Measurements from ENCODE around the gene TRIM9. TPM values are rescaled to one million over a fixed set of nuclear protein-coding genes. Genes with fewer than 3 reads are reported as not detected.

Gene TRIM9
- total RNA-seq, 2 experiments from 2014 or later, result 1.7 to 2.3 TPM

- Mint-ChIP-seq H3K9me3 (no peaks in the 10 kb centered on the region), H3K4me3 (no peak overlapping the region), H3K27me3 (peaks cover 7% of the 10 kb centered on the region), H3K36me3 (no peaks in the 10 kb centered on the region), H3K4me1 (no peaks in the 10 kb centered on the region), H3K27ac (no peak overlapping the region)
- ATAC-seq (ENCODE audit: low read depth) (no peak), DNase-seq (no peak)
- POLR2A ChIA-PET, result interaction anchor here (0.6 kb wide), 1 partner anchor 80 kb away, joined by 5 read pairs; no protein-coding TSS in a partner anchor
These were observed 14.7 kb upstream of the TRIM9 start for GRCh38 chr14:51109651-51110050.

GRCh38 chr14:51107801-51108200 is 12.9 kb upstream of the TRIM9 start:
- H3K9me3 Mint-ChIP-seq, result no peaks in the 10 kb centered on the region
- H3K4me3 Mint-ChIP-seq, result no peak overlapping the region
- no peak for ATAC-seq (ENCODE audit: low read depth)
- peaks cover 19% of the 10 kb centered on the region for H3K27me3 Mint-ChIP-seq
- no peak overlapping the region for H3K27ac Mint-ChIP-seq
- no peaks in the 10 kb centered on the region for H3K36me3 Mint-ChIP-seq
- no peak for DNase-seq
- H3K4me1 Mint-ChIP-seq, result no peaks in the 10 kb centered on the region
- POLR2A ChIA-PET, result no interaction called here

- DNase-seq, result no peak
- no peak for ATAC-seq (ENCODE audit: low read depth)
- POLR2A ChIA-PET, result interaction anchor here (1.5 kb wide), 1 partner anchor 9 kb away, joined by 5 read pairs; the partner anchor contains the start of gene TRIM9
- no peaks in the 10 kb centered on the region for H3K4me1 Mint-ChIP-seq
- peaks cover 23% of the 10 kb centered on the region for H3K27me3 Mint-ChIP-seq
- H3K36me3 Mint-ChIP-seq, result no peaks in the 10 kb centered on the region
- H3K27ac Mint-ChIP-seq, result no peak overlapping the region
- no peak overlapping the region for H3K4me3 Mint-ChIP-seq
- H3K9me3 Mint-ChIP-seq, result no peaks in the 10 kb centered on the region
These were observed 9.6 kb upstream of the TRIM9 start for GRCh38 chr14:51104467-51104866.

GRCh38 chr14:51097287-51097686 is 2.4 kb upstream of the TRIM9 start:
- Mint-ChIP-seq H3K9me3 (no peaks in the 10 kb centered on the region), H3K36me3 (no peaks in the 10 kb centered on the region), H3K27ac (no peak overlapping the region), H3K27me3 (peaks cover 20% of the 10 kb centered on the region), H3K4me3 (no peak overlapping the region), H3K4me1 (peaks cover 13% of the 10 kb centered on the region)
- POLR2A ChIA-PET, result no interaction called here
- ATAC-seq (ENCODE audit: low read depth) (no peak), DNase-seq (no peak)

- no peak overlapping the region for H3K27ac Mint-ChIP-seq
- no peak overlapping the region for H3K4me3 Mint-ChIP-seq
- H3K36me3 Mint-ChIP-seq, result no peaks in the 10 kb centered on the region
- H3K4me1 Mint-ChIP-seq, result peaks cover 13% of the 10 kb centered on the region
- POLR2A ChIA-PET, result no interaction called here
- ATAC-seq (ENCODE audit: low read depth) (no peak), DNase-seq (no peak)
- peaks cover 20% of the 10 kb centered on the region for H3K27me3 Mint-ChIP-seq
- no peaks in the 10 kb centered on the region for H3K9me3 Mint-ChIP-seq
These were observed 2.0 kb upstream of the TRIM9 start for GRCh38 chr14:51096870-51097269.

- ATAC-seq (ENCODE audit: low read depth), result no peak
- Mint-ChIP-seq H3K4me3 (peak overlapping the region; percentile 95), H3K9me3 (no peaks in the 10 kb centered on the region), H3K36me3 (no peaks in the 10 kb centered on the region), H3K27ac (peak overlapping the region; percentile 50), H3K4me1 (peaks cover 13% of the 10 kb centered on the region), H3K27me3 (peaks cover 16% of the 10 kb centered on the region)
- no peak for DNase-seq
- POLR2A ChIA-PET, result interaction anchor here (0.5 to 1.2 kb wide), 2 partner anchors 8 to 1241 kb away, joined by 4 to 5 read pairs; no protein-coding TSS in a partner anchor
These were observed 1.2 kb upstream of the TRIM9 start for GRCh38 chr14:51095854-51096823.

- Mint-ChIP-seq H3K27me3 (peaks cover 16% of the 10 kb centered on the region), H3K4me1 (peaks cover 13% of the 10 kb centered on the region), H3K27ac (no peak overlapping the region), H3K4me3 (peak overlapping the region; percentile 95), H3K9me3 (no peaks in the 10 kb centered on the region), H3K36me3 (no peaks in the 10 kb centered on the region)
- DNase-seq (peak; percentile 59), ATAC-seq (ENCODE audit: low read depth) (no peak)
- POLR2A ChIA-PET, result interaction anchor here (0.9 to 1.6 kb wide), 3 partner anchors 10 to 753 kb away, joined by 4 to 5 read pairs (median 5); no protein-coding TSS in a partner anchor
These were observed 553 bp downstream of the TRIM9 start for GRCh38 chr14:51094282-51094821.

- POLR2A ChIA-PET, result interaction anchor here (1.6 kb wide), 1 partner anchor 559 kb away, joined by 5 read pairs; no protein-coding TSS in a partner anchor
- Mint-ChIP-seq H3K9me3 (no peaks in the 10 kb centered on the region), H3K27ac (no peak overlapping the region), H3K4me3 (peak overlapping the region; percentile 95), H3K27me3 (peaks cover 13% of the 10 kb centered on the region), H3K36me3 (no peaks in the 10 kb centered on the region), H3K4me1 (peaks cover 13% of the 10 kb centered on the region)
- DNase-seq (peak; percentile 68), ATAC-seq (ENCODE audit: low read depth) (peak; percentile 28)
These were observed 1.3 kb downstream of the TRIM9 start for GRCh38 chr14:51093371-51094281.

- Mint-ChIP-seq H3K27ac (no peak overlapping the region), H3K4me1 (peaks cover 13% of the 10 kb centered on the region), H3K36me3 (no peaks in the 10 kb centered on the region), H3K9me3 (no peaks in the 10 kb centered on the region), H3K4me3 (peak overlapping the region; percentile 95), H3K27me3 (peaks cover 13% of the 10 kb centered on the region)
- DNase-seq (no peak), ATAC-seq (ENCODE audit: low read depth) (no peak)
- POLR2A ChIA-PET, result no interaction called here
These were observed 1.9 kb downstream of the TRIM9 start for GRCh38 chr14:51092965-51093364.

GRCh38 chr14:51089278-51089677 is 5.6 kb downstream of the TRIM9 start:
- DNase-seq (no peak), ATAC-seq (ENCODE audit: low read depth) (no peak)
- peaks cover 9% of the 10 kb centered on the region for H3K27me3 Mint-ChIP-seq
- H3K4me1 Mint-ChIP-seq, result peaks cover 9% of the 10 kb centered on the region
- no peak overlapping the region for H3K4me3 Mint-ChIP-seq
- no peak overlapping the region for H3K27ac Mint-ChIP-seq
- H3K9me3 Mint-ChIP-seq, result no peaks in the 10 kb centered on the region
- H3K36me3 Mint-ChIP-seq, result no peaks in the 10 kb centered on the region
- POLR2A ChIA-PET, result no interaction called here

GRCh38 chr14:51087031-51087441 is 7.9 kb downstream of the TRIM9 start:
- POLR2A ChIA-PET, result no interaction called here
- H3K4me3 Mint-ChIP-seq, result no peak overlapping the region
- peaks cover 5% of the 10 kb centered on the region for H3K4me1 Mint-ChIP-seq
- no peak for ATAC-seq (ENCODE audit: low read depth)
- no peak overlapping the region for H3K27ac Mint-ChIP-seq
- H3K9me3 Mint-ChIP-seq, result no peaks in the 10 kb centered on the region
- no peaks in the 10 kb centered on the region for H3K36me3 Mint-ChIP-seq
- no peak for DNase-seq
- peaks cover 5% of the 10 kb centered on the region for H3K27me3 Mint-ChIP-seq

GRCh38 chr14:51086044-51086443 is 8.9 kb downstream of the TRIM9 start:
- H3K27ac Mint-ChIP-seq, result no peak overlapping the region
- POLR2A ChIA-PET, result no interaction called here
- no peaks in the 10 kb centered on the region for H3K36me3 Mint-ChIP-seq
- DNase-seq (no peak), ATAC-seq (ENCODE audit: low read depth) (no peak)
- no peaks in the 10 kb centered on the region for H3K9me3 Mint-ChIP-seq
- H3K27me3 Mint-ChIP-seq, result peaks cover 5% of the 10 kb centered on the region
- peaks cover 5% of the 10 kb centered on the region for H3K4me1 Mint-ChIP-seq
- H3K4me3 Mint-ChIP-seq, result no peak overlapping the region

GRCh38 chr14:51084962-51085361 is 9.9 kb downstream of the TRIM9 start:
- Mint-ChIP-seq H3K36me3 (no peaks in the 10 kb centered on the region), H3K4me1 (peaks cover 5% of the 10 kb centered on the region), H3K4me3 (no peak overlapping the region), H3K27ac (no peak overlapping the region), H3K9me3 (no peaks in the 10 kb centered on the region), H3K27me3 (peaks cover 5% of the 10 kb centered on the region)
- no peak for ATAC-seq (ENCODE audit: low read depth)
- POLR2A ChIA-PET, result no interaction called here
- no peak for DNase-seq

Measured in activated naive CD8-positive, alpha-beta T cell treated with anti-CD3 and anti-CD28 coated beads, Interleukin-2, amount 10 ng/mL, durations not matched to agents 7 days and 5 days (primary cell).